NCI-H1930 (cell line): ENCODE data around the gene ZDHHC13.

Experiments used
- DNase-seq, 2 experiments: peaks; one replicate each; lab custom pipeline; 2025; lab: John Stamatoyannopoulos, UW

ZDHHC13 gene

GRCh38 chr11:19116971-19117759 is at the start of gene ZDHHC13:
ZDHHC13 (plus strand) TSS chr11:19117168; CDS start chr11:19117250, 82 bp downstream.
- peak; percentile 93 to 95 for DNase-seq

- peak; percentile 69 to 81 for DNase-seq
Measured at GRCh38 chr11:19071255-19071654, 45.7 kb upstream of the ZDHHC13 start.

GRCh38 chr11:19072464-19072863 is 44.5 kb upstream of the ZDHHC13 start:
- no peak for DNase-seq

- DNase-seq, result no peak
Measured at GRCh38 chr11:19073454-19074415, 43.2 kb upstream of the ZDHHC13 start.

- DNase-seq, result no peak
Measured at GRCh38 chr11:19075636-19076035, 41.3 kb upstream of the ZDHHC13 start.

- DNase-seq, result peak; percentile 18 to 42
Measured at GRCh38 chr11:19076744-19077589, 40.0 kb upstream of the ZDHHC13 start.

GRCh38 chr11:19077965-19078364 is 39.0 kb upstream of the ZDHHC13 start:
- no peak for DNase-seq

- no peak for DNase-seq
Measured at GRCh38 chr11:19079643-19080440, 37.1 kb upstream of the ZDHHC13 start.

GRCh38 chr11:19080579-19080993 is 36.4 kb upstream of the ZDHHC13 start:
- no peak for DNase-seq

- no peak for DNase-seq
Measured at GRCh38 chr11:19083166-19083565, 33.8 kb upstream of the ZDHHC13 start.

- DNase-seq, result no peak
Measured at GRCh38 chr11:19084661-19085315, 32.2 kb upstream of the ZDHHC13 start.

- no peak for DNase-seq
Measured at GRCh38 chr11:19087658-19088057, 29.3 kb upstream of the ZDHHC13 start.

GRCh38 chr11:19088791-19089190 is 28.2 kb upstream of the ZDHHC13 start:
- DNase-seq, result no peak

GRCh38 chr11:19089421-19089820 is 27.5 kb upstream of the ZDHHC13 start:
- DNase-seq, result no peak

- no peak for DNase-seq
Measured at GRCh38 chr11:19091366-19091765, 25.6 kb upstream of the ZDHHC13 start.

- DNase-seq, result no peak
Measured at GRCh38 chr11:19092342-19092741, 24.6 kb upstream of the ZDHHC13 start.

- DNase-seq, result no peak
Measured at GRCh38 chr11:19092850-19093249, 24.1 kb upstream of the ZDHHC13 start.

GRCh38 chr11:19093976-19094375 is 23.0 kb upstream of the ZDHHC13 start:
- no peak for DNase-seq

GRCh38 chr11:19094859-19095258 is 22.1 kb upstream of the ZDHHC13 start:
- no peak for DNase-seq

GRCh38 chr11:19099093-19099492 is 17.9 kb upstream of the ZDHHC13 start:
- no peak for DNase-seq
